ENCODE measurements around the gene PIPOX.
"Not testable (repeated sequence)": the region's sequence is repeated elsewhere in the genome, so short reads cannot be mapped to it uniquely, and the experiment has no call there.

PIPOX gene

DNA sequence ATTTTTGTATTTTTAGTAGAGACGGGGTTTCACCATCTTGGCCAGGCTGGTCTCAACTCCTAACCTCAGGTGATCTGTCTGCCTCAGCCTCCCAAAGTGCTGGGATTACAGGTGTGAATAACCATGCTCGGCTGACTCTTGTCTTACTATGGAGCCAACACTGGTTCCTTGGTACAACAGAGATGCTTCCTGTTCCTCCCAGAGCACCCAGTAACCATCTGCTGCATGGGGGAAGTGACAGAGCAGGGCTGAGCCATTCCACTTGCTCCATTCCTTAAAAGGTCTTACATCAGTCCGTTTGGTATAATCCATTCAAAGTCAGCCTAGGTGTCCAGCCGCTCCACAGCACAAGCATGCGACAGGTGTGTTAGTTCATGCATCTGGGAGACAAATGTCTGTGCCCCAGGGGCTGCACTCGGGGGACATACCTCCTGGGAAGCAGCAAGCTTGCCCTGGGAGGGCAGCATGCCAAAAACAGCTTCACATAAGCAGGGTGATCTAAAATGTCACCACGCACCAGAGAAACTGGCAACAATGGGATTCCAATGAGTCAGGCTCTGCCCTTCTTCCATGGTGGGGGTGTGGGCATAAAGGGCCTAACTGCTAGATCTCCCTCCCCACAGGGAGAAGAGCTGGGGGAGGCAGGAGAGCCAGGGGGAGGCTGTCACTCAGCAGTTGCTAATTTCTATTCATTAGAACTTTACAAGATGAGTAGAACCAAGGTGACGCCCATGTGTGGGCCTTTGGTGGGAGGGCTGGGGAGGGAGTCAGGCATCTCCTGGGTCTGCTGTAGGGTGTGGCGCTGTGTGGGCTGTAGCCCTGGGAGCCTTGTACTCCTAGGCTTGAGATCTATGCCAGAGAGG lies 35.5 kb downstream of the PIPOX start:
- Histone ChIP-seq H3K9ac (ENCODE audit: low read length) (no peak overlapping the region), H3K4me1 (ENCODE audit: control insufficient read depth, insufficient read depth, low read length) (peaks cover 5% of the 10 kb centered on the region), H3K36me3 (ENCODE audit: control insufficient read depth, insufficient read depth, low read length, severe bottlenecking) (no peaks in the 10 kb centered on the region), H3K4me3 (ENCODE audit: low read length) (no peak overlapping the region), H3K27me3 (replicated peaks; ENCODE audit: control insufficient read depth, insufficient read depth, low read length) (peaks cover 5% of the 10 kb centered on the region), H3K9me3 (ENCODE audit: control insufficient read depth, low read length) (no peaks in the 10 kb centered on the region)
- peak; percentile 51 for DNase-seq (ENCODE audit: low read depth)

DNA sequence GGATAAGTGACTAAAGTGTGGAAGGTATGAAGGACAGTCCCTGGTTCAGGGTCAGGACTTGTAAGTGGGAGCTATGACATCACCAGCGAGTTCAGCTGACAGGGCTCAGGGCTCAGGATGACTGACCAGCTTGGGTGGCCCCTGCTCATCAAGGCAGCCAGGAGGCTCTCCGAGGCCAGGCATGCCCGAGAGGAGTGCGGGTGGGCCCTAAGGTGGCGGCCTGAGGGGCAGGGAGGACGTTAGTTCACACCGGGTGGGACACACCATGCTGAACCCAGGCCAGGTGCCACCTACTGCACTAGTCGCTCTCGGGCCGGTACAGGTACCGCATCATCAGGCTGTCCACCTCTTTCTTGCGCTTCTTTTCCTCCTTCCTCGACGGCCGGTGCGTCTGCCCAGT lies 36.5 kb downstream of the PIPOX start:
- Histone ChIP-seq H3K9ac (ENCODE audit: low read length) (no peak overlapping the region), H3K4me1 (ENCODE audit: control insufficient read depth, insufficient read depth, low read length) (peaks cover 5% of the 10 kb centered on the region), H3K9me3 (ENCODE audit: control insufficient read depth, low read length) (no peaks in the 10 kb centered on the region), H3K4me3 (ENCODE audit: low read length) (no peak overlapping the region), H3K36me3 (ENCODE audit: control insufficient read depth, insufficient read depth, low read length, severe bottlenecking) (no peaks in the 10 kb centered on the region), H3K27me3 (replicated peaks; ENCODE audit: control insufficient read depth, insufficient read depth, low read length) (no peaks in the 10 kb centered on the region)
- DNase-seq (ENCODE audit: low read depth): no peak

DNA sequence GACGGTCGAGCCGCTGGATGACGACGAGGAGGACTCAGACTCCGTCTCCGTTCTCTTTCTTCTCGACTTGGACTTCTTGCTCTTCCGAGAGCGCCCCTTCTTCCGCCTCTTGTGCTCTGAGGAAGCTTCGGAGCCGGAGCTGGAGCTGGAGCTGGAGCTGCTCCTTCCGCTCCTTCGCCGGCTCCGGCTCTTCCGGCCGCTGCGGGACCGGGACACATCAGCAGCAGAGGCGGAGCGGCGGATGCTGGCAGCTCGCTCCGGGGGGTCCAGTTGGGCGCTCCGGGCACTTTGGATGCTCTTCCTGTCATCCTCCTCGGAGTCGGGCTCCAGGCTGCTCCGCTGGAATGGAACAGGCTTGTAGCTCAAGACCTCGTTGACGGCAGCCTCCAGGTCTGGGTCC lies 36.9 kb downstream of the PIPOX start:
- no peaks in the 10 kb centered on the region for H3K36me3 ChIP-seq (ENCODE audit: control insufficient read depth, insufficient read depth, low read length, severe bottlenecking)
- H3K4me1 ChIP-seq (ENCODE audit: control insufficient read depth, insufficient read depth, low read length): peaks cover 5% of the 10 kb centered on the region

DNA sequence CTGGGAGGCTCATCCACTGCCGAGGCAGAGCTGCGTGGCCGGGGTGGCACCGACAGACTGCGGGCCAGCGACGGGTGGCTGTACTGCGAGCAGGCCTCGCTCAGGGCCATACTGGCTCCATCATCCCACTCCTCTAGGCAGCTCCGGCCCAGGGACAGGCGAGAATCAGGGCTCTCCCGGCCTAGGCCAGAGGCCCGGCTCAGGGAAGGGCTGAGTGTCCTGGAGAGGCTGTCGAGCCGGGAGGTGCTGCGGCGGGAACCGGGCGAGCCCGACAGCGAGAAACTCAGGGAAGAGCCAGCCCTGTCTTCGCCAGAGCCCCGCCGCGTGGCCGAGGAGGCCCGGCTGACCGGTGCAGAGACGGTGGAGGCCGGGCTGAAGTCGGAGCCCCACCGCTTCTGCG lies 37.4 kb downstream of the PIPOX start:
- peaks cover 2% of the 10 kb centered on the region for H3K36me3 ChIP-seq (ENCODE audit: control insufficient read depth, insufficient read depth, low read length, severe bottlenecking)
- peaks cover 5% of the 10 kb centered on the region for H3K4me1 ChIP-seq (ENCODE audit: control insufficient read depth, insufficient read depth, low read length)
- no peaks in the 10 kb centered on the region for H3K27me3 ChIP-seq (replicated peaks; ENCODE audit: control insufficient read depth, insufficient read depth, low read length)
- DNase-seq (ENCODE audit: low read depth): no peak
- no peak overlapping the region for H3K9ac ChIP-seq (ENCODE audit: low read length)
- no peaks in the 10 kb centered on the region for H3K9me3 ChIP-seq (ENCODE audit: control insufficient read depth, low read length)
- H3K4me3 ChIP-seq (ENCODE audit: low read length): no peak overlapping the region

More for the DNA sequence above, 36.9 kb downstream of the PIPOX start:
- no peak for DNase-seq (ENCODE audit: low read depth)
- H3K9ac ChIP-seq (ENCODE audit: low read length): no peak overlapping the region
- H3K27me3 ChIP-seq (replicated peaks; ENCODE audit: control insufficient read depth, insufficient read depth, low read length): no peaks in the 10 kb centered on the region
- no peaks in the 10 kb centered on the region for H3K9me3 ChIP-seq (ENCODE audit: control insufficient read depth, low read length)
- H3K4me3 ChIP-seq (ENCODE audit: low read length): no peak overlapping the region

DNA sequence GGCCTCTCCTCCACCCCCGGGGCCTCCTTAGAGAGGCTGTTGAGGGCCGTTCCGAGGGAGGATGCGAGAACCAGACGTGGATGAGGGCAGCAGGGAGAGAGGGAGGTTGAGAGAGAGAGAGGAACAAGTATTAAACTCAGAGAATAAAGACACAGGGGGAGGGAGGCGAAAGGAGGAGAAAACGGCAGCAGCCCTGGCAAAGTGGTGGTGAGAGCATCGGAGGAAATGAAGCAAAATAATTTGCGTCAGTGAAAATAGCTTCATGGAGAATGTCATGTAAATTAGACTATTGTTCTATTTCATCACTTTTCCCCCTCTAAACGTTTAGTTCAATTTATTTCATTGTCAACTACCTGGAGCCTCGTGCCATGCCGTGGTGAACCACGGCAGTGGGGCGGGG lies 38.0 kb downstream of the PIPOX start:
- H3K9me3 ChIP-seq (ENCODE audit: control insufficient read depth, low read length): no peaks in the 10 kb centered on the region
- peaks cover 5% of the 10 kb centered on the region for H3K4me1 ChIP-seq (ENCODE audit: control insufficient read depth, insufficient read depth, low read length)
- no peak overlapping the region for H3K9ac ChIP-seq (ENCODE audit: low read length)
- H3K4me3 ChIP-seq (ENCODE audit: low read length): no peak overlapping the region
- peaks cover 5% of the 10 kb centered on the region for H3K36me3 ChIP-seq (ENCODE audit: control insufficient read depth, insufficient read depth, low read length, severe bottlenecking)
- no peaks in the 10 kb centered on the region for H3K27me3 ChIP-seq (replicated peaks; ENCODE audit: control insufficient read depth, insufficient read depth, low read length)
- DNase-seq (ENCODE audit: low read depth): no peak

DNA sequence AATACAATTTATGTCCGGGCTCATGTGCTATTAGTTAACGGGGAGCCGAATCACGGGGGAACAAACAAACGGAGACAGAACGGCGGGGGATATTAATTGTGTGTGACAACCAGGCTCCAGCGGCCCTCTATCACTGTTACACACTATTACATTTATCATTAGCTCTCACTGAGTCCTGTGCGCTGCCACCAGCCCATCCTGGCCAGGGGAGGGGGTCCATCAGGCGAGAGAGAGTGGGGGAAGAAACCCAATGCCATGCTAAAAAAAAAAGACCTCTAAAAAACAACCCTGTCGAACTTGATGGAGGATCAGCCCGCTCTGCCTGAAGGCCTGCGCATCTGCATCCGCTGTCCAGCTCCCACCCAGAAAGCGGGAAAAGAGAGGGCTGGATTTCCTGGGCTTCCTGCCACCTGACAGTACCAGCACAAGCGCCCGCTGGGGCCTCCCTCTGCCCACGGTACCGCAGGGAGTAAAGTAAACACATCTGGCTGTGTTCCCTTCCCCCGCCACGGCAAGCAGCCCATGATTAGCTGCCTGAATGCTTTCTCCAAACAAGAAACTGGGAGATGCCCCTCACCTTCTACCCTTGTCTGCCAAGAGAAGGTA lies 41.7 kb downstream of the PIPOX start:
- no peak for DNase-seq (ENCODE audit: low read depth)
- no peaks in the 10 kb centered on the region for H3K9me3 ChIP-seq (ENCODE audit: control insufficient read depth, low read length)
- no peaks in the 10 kb centered on the region for H3K4me1 ChIP-seq (ENCODE audit: control insufficient read depth, insufficient read depth, low read length)
- no peak overlapping the region for H3K9ac ChIP-seq (ENCODE audit: low read length)
- no peak overlapping the region for H3K4me3 ChIP-seq (ENCODE audit: low read length)
- peaks cover 23% of the 10 kb centered on the region for H3K36me3 ChIP-seq (ENCODE audit: control insufficient read depth, insufficient read depth, low read length, severe bottlenecking)
- no peaks in the 10 kb centered on the region for H3K27me3 ChIP-seq (replicated peaks; ENCODE audit: control insufficient read depth, insufficient read depth, low read length)

DNA sequence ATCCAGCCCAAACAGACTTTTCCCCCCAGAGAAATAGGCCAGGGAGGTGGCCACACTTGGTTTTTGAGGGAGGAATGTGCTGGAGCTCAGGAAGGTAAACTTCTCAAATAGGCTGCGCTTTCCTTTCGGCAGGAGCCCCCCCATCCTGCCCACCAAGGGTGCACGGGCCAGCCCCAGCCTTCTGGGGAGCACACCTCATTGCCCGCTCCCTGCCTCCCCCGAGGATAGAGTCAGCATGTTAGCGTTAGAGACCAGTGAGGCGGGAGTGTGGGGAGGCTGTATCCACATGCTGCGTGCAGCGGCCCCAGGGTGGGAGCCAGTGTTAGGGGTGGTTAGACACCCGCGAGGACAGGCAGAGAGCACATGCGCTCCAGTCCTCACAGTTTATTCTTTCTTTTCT lies 42.3 kb downstream of the PIPOX start:
- no peak overlapping the region for H3K9ac ChIP-seq (ENCODE audit: low read length)
- H3K27me3 ChIP-seq (replicated peaks; ENCODE audit: control insufficient read depth, insufficient read depth, low read length): no peaks in the 10 kb centered on the region
- H3K36me3 ChIP-seq (ENCODE audit: control insufficient read depth, insufficient read depth, low read length, severe bottlenecking): peaks cover 29% of the 10 kb centered on the region
- no peaks in the 10 kb centered on the region for H3K4me1 ChIP-seq (ENCODE audit: control insufficient read depth, insufficient read depth, low read length)
- H3K4me3 ChIP-seq (ENCODE audit: low read length): no peak overlapping the region
- no peak for DNase-seq (ENCODE audit: low read depth)
- no peaks in the 10 kb centered on the region for H3K9me3 ChIP-seq (ENCODE audit: control insufficient read depth, low read length)

DNA sequence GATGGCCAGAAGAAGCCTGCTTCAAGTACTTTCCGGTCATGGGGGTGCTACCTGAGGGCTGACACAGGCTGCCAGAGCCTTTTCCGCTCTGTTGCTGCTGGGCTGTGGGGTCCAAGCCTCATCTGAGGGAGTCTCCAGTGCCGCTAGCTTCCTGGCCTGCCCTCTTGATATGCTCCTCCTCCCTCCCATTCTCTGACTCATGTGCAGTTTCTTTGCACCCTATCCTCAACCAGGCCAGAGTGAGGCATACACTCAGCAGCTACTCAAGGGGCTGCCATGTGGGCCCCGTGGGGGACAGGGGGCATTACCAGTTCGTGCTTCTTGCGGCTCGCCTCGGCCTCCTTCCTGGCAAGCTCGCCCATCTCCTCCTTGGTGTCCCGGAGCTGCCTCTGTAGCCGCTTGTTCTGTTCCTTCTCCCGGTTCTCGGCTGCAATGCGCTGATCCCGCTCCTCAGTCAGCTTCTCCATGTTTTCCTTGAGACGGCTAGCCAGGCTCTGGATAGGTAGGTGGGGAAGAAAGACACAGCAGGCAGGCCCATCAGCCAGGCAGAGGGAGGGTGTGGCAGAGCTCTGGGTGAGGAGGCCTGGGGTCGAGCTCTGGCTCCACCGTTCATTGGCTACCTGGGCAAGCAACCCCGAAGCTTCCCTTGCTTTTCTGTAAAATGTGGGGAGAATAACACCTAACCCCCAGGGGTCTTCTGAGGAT lies 43.8 kb downstream of the PIPOX start:
- Histone ChIP-seq H3K9me3 (ENCODE audit: control insufficient read depth, low read length) (no peaks in the 10 kb centered on the region), H3K9ac (ENCODE audit: low read length) (no peak overlapping the region), H3K36me3 (ENCODE audit: control insufficient read depth, insufficient read depth, low read length, severe bottlenecking) (peaks cover 44% of the 10 kb centered on the region), H3K4me3 (ENCODE audit: low read length) (no peak overlapping the region), H3K4me1 (ENCODE audit: control insufficient read depth, insufficient read depth, low read length) (no peaks in the 10 kb centered on the region), H3K27me3 (replicated peaks; ENCODE audit: control insufficient read depth, insufficient read depth, low read length) (no peaks in the 10 kb centered on the region)
- no peak for DNase-seq (ENCODE audit: low read depth)

DNA sequence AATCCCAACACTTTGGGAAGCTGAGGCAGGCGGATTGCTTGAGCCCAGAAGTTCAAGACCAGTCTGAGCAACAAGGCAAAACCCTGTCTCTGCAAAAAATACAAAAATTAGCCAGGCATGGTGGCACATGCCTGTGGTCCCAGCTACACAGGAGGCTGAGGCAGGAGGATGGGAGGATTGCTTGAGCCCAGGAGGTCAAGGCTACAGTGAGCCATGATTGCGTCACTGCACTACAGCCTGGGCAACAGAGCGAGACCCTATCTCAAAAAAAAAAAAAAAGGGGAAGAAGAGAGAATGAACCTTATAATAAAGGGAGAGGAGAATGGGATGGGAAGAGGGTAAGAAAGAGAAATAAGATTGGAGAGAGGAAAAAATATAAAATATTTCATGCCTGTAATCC lies 45.8 kb downstream of the PIPOX start:
- H3K9me3 ChIP-seq (ENCODE audit: control insufficient read depth, low read length); H3K27me3 ChIP-seq (replicated peaks; ENCODE audit: control insufficient read depth, insufficient read depth, low read length); H3K4me3 ChIP-seq (ENCODE audit: low read length); H3K9ac ChIP-seq (ENCODE audit: low read length); DNase-seq (ENCODE audit: low read depth); H3K4me1 ChIP-seq (ENCODE audit: control insufficient read depth, insufficient read depth, low read length): not testable (repeated sequence)
- peaks cover 64% of the 10 kb centered on the region for H3K36me3 ChIP-seq (ENCODE audit: control insufficient read depth, insufficient read depth, low read length, severe bottlenecking)

DNA sequence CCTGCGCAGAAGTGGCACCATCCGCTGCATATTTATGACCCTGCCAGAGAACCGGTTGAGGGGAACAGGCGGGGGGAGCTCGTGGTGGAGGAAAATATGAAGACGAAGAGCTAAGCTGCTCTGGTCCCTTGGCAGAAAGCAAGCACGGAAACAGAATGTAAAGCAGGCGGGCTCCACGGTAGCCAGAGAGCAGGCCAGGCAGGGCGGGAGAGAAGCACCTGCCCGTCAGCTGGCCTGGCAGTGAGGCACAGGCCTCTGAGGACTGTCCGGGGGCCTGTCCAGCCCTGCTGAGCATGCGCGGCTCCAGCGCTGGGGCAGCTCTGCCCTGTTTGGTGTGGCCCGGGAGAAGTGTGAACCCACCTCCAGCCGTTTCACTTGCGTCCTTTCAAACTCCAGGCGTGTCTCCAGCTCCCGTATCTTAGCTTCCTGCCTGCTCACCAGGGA lies 46.7 kb downstream of the PIPOX start:
- Histone ChIP-seq H3K27me3 (replicated peaks; ENCODE audit: control insufficient read depth, insufficient read depth, low read length) (no peaks in the 10 kb centered on the region), H3K4me1 (ENCODE audit: control insufficient read depth, insufficient read depth, low read length) (no peaks in the 10 kb centered on the region), H3K9me3 (ENCODE audit: control insufficient read depth, low read length) (no peaks in the 10 kb centered on the region), H3K9ac (ENCODE audit: low read length) (no peak overlapping the region), H3K36me3 (ENCODE audit: control insufficient read depth, insufficient read depth, low read length, severe bottlenecking) (peaks cover 72% of the 10 kb centered on the region), H3K4me3 (ENCODE audit: low read length) (no peak overlapping the region)
- DNase-seq (ENCODE audit: low read depth): no peak

DNA sequence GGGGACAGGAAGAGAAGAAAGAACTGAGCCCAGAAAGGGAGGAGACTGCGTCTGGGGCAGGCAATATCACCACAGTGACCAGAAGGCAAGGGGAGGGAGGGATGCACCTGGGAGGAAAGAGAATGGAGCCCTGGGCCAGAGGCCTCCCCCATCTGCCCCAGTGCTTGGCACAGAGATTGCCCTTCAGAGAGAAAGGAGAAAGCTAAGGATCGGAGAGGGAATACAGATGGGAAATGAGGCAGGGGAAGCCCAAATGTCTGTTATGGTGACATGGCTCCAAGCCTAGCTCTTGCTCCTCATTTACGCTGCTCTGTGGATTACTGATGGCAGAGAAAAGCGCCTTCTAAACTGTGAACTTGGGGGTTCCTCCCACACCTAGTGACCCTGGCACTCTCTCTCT lies 47.2 kb downstream of the PIPOX start:
- Histone ChIP-seq H3K9ac (ENCODE audit: low read length) (no peak overlapping the region), H3K27me3 (replicated peaks; ENCODE audit: control insufficient read depth, insufficient read depth, low read length) (no peaks in the 10 kb centered on the region), H3K36me3 (ENCODE audit: control insufficient read depth, insufficient read depth, low read length, severe bottlenecking) (peaks cover 77% of the 10 kb centered on the region), H3K4me1 (ENCODE audit: control insufficient read depth, insufficient read depth, low read length) (no peaks in the 10 kb centered on the region), H3K9me3 (ENCODE audit: control insufficient read depth, low read length) (no peaks in the 10 kb centered on the region), H3K4me3 (ENCODE audit: low read length) (no peak overlapping the region)
- no peak for DNase-seq (ENCODE audit: low read depth)
